ENCODE data around the gene WWOX. TPM values are rescaled to one million over a fixed set of nuclear protein-coding genes. Genes with fewer than 3 reads are reported as not detected.
"Not testable (repeated sequence)": the region's sequence is repeated elsewhere in the genome, so short reads cannot be mapped to it uniquely, and the experiment has no call there.

Gene WWOX
- total RNA-seq, 2 experiments from 2014 or later, result 19.1 to 23.7 TPM

- ATAC-seq, result no peak
- CTCF ChIA-PET, result no interaction called here
- no peaks in the 10 kb centered on the region for H3K27me3 Mint-ChIP-seq
Measured at GRCh38 chr16:78690510-78690909, 591.1 kb downstream of the WWOX start.

GRCh38 chr16:78691746-78692145, 592.3 kb downstream of the WWOX start:
- intact Hi-C loops (cut with micrococcal nuclease); CTCF ChIA-PET; ATAC-seq; H3K4me3 Mint-ChIP-seq; POLR2A ChIA-PET; DNase-seq; H3K4me1 Mint-ChIP-seq (ENCODE audit: low read depth); H3K9me3 Mint-ChIP-seq; H3K27ac Mint-ChIP-seq; H3K27me3 Mint-ChIP-seq; H3K36me3 Mint-ChIP-seq (ENCODE audit: low read depth): not testable (repeated sequence)

More at GRCh38 chr16:78690510-78690909, 591.1 kb downstream of the WWOX start:
- no peaks in the 10 kb centered on the region for H3K4me1 Mint-ChIP-seq (ENCODE audit: low read depth)
- no peak overlapping the region for H3K27ac Mint-ChIP-seq
- intact Hi-C loops (cut with micrococcal nuclease), result no loop called here
- no peak overlapping the region for H3K4me3 Mint-ChIP-seq
- no peaks in the 10 kb centered on the region for H3K36me3 Mint-ChIP-seq (ENCODE audit: low read depth)
- H3K9me3 Mint-ChIP-seq, result no peaks in the 10 kb centered on the region
- TF ChIP-seq, protein P1, sequence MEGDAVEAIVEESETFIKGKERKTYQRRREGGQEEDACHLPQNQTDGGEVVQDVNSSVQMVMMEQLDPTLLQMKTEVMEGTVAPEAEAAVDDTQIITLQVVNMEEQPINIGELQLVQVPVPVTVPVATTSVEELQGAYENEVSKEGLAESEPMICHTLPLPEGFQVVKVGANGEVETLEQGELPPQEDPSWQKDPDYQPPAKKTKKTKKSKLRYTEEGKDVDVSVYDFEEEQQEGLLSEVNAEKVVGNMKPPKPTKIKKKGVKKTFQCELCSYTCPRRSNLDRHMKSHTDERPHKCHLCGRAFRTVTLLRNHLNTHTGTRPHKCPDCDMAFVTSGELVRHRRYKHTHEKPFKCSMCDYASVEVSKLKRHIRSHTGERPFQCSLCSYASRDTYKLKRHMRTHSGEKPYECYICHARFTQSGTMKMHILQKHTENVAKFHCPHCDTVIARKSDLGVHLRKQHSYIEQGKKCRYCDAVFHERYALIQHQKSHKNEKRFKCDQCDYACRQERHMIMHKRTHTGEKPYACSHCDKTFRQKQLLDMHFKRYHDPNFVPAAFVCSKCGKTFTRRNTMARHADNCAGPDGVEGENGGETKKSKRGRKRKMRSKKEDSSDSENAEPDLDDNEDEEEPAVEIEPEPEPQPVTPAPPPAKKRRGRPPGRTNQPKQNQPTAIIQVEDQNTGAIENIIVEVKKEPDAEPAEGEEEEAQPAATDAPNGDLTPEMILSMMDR (IDR thresholded peaks at IDR 0.05), result no peak
- no peak for DNase-seq
- POLR2A ChIA-PET, result no interaction called here

DNA sequence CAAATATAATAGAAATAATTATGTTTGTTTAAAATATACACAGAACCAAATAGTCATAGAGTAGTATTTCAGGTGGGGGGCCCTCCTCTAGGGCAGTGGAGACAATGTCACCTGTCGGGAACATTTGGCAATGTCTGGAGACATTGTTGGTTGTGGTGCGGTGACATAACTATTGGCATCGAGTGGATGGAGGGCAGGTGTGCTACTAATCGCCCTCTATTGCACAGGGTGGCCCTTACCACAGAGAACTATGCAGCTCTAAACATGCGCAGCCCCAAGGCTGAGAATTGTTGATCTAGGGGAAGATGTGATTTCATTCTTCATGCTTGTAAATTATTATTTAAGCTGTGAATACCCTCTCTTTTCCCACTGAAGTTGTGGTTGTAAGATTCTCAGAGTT, 594.0 kb downstream of the WWOX start:
- H3K4me1 Mint-ChIP-seq (ENCODE audit: low read depth), result no peaks in the 10 kb centered on the region
- no peaks in the 10 kb centered on the region for H3K36me3 Mint-ChIP-seq (ENCODE audit: low read depth)
- CTCF ChIA-PET, result no interaction called here
- no peaks in the 10 kb centered on the region for H3K9me3 Mint-ChIP-seq
- H3K27ac Mint-ChIP-seq, result no peak overlapping the region
- TF ChIP-seq, protein P1 (IDR thresholded peaks at IDR 0.05), result no peak
- POLR2A ChIA-PET, result no interaction called here
- no peak overlapping the region for H3K4me3 Mint-ChIP-seq
- no peaks in the 10 kb centered on the region for H3K27me3 Mint-ChIP-seq
- intact Hi-C loops (cut with micrococcal nuclease), result no loop called here
- ATAC-seq (no peak), DNase-seq (no peak)

- ATAC-seq (no peak), DNase-seq (no peak)
- Mint-ChIP-seq H3K4me1 (ENCODE audit: low read depth) (no peaks in the 10 kb centered on the region), H3K9me3 (no peaks in the 10 kb centered on the region), H3K4me3 (no peak overlapping the region), H3K27ac (no peak overlapping the region), H3K36me3 (ENCODE audit: low read depth) (no peaks in the 10 kb centered on the region), H3K27me3 (no peaks in the 10 kb centered on the region)
- TF ChIP-seq, protein P1 (IDR thresholded peaks at IDR 0.05), result no peak
- POLR2A ChIA-PET, result no interaction called here
- intact Hi-C loops (cut with micrococcal nuclease), result no loop called here
- CTCF ChIA-PET, result no interaction called here
Measured at GRCh38 chr16:78694414-78694813, 595.0 kb downstream of the WWOX start.

GRCh38 chr16:78695391-78695790, 595.9 kb downstream of the WWOX start:
- Mint-ChIP-seq H3K4me1 (ENCODE audit: low read depth) (no peaks in the 10 kb centered on the region), H3K27ac (no peak overlapping the region), H3K4me3 (no peak overlapping the region), H3K36me3 (ENCODE audit: low read depth) (no peaks in the 10 kb centered on the region), H3K27me3 (no peaks in the 10 kb centered on the region), H3K9me3 (no peaks in the 10 kb centered on the region)
- intact Hi-C loops (cut with micrococcal nuclease), result no loop called here
- no peak for DNase-seq
- TF ChIP-seq, protein P1 (IDR thresholded peaks at IDR 0.05), result no peak
- ChIA-PET POLR2A (no interaction called here), CTCF (interaction anchor here (0.6 kb wide), 1 partner anchor 33 kb away, joined by 3 read pairs; no protein-coding TSS in a partner anchor)
- ATAC-seq, result no peak

- ChIA-PET CTCF (no interaction called here), POLR2A (no interaction called here)
- DNase-seq, result no peak
- Mint-ChIP-seq H3K27me3 (no peaks in the 10 kb centered on the region), H3K4me3 (no peak overlapping the region), H3K9me3 (no peaks in the 10 kb centered on the region), H3K4me1 (ENCODE audit: low read depth) (no peaks in the 10 kb centered on the region), H3K36me3 (ENCODE audit: low read depth) (no peaks in the 10 kb centered on the region), H3K27ac (no peak overlapping the region)
- intact Hi-C loops (cut with micrococcal nuclease), result no loop called here
- ATAC-seq, result no peak
- TF ChIP-seq, protein P1 (IDR thresholded peaks at IDR 0.05), result no peak
Measured at GRCh38 chr16:78696797-78697196, 597.3 kb downstream of the WWOX start.

Data from activated CD8-positive, alpha-beta T cell treated with anti-CD3 and anti-CD28 coated beads for 36 hours (primary cell).